NCI-H1092 treated with DMSO at 0.1 percent for 48 hours (cell line): Measurements from ENCODE around the gene UBR4.
"Not testable (repeated sequence)": the region's sequence is repeated elsewhere in the genome, so short reads cannot be mapped to it uniquely, and the experiment has no call there.

Experiments used
- DNase-seq: peaks from one replicate; lab custom pipeline; 2025; lab: John Stamatoyannopoulos, UW

The UBR4 gene

DNA sequence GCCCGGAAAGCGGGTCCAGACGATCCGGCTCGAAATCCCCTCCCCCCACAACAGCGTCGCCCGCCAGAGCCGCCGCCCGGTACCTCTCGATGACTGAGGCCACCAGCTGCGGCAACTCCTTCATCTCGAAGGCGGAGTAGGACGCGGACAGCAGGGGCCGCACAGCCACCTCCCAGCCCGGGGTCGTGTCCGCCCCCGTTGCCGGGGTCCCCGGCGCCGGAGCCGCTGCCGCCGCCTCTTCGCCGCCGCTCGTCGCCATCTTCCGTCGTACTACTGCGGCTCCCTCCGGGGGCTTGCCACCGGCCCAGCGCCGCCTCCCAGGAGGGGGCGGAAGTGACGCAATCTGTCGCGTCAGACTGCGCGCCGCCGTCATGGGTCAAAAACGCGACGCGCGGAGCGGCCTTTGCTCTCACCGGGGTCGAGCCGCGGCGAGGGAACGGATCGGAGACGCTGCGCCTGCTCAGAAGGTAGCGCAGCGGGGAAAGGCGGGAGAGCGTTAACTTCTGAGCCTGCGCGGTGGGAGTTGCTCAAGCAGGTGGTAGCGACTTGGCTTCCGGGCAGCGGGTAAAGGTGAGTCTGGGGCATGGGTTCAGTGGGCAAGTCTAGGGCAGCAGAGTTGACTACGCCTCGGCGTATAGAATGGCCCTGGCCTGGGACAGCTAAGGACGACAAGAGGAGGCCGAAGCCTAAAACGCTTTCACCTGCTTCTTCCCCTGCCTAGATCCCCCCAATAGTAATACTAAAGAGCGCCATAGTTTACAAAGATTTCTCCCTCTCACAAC is at the start of gene UBR4:
Gene UBR4, minus strand, starts transcription at position 277 of the 782 bp plus-strand sequence. Its CDS starts 18 bp downstream, at position 259.
- peak; percentile 98 for DNase-seq

DNA sequence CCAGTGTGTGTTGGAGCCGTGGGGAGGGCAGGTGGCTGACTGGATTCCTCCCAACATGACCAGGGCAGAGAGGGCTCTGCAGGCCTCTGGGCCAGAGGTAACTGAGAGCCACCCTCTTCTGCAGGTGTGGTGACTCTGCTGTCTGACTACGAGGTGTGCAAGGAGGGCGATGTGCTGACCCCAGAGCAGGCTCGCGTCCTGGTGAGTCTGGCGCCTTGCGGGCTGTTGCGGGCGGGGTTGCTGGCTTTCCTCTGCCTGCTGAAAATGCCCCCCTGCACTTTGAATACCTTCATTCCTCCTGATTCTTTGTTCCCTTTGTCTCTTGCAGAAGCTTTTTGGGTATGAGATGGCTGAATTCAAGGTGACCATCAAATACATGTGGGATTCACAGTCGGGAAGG is 48.3 kb upstream of the UBR4 start:
- DNase-seq, result no peak

DNA sequence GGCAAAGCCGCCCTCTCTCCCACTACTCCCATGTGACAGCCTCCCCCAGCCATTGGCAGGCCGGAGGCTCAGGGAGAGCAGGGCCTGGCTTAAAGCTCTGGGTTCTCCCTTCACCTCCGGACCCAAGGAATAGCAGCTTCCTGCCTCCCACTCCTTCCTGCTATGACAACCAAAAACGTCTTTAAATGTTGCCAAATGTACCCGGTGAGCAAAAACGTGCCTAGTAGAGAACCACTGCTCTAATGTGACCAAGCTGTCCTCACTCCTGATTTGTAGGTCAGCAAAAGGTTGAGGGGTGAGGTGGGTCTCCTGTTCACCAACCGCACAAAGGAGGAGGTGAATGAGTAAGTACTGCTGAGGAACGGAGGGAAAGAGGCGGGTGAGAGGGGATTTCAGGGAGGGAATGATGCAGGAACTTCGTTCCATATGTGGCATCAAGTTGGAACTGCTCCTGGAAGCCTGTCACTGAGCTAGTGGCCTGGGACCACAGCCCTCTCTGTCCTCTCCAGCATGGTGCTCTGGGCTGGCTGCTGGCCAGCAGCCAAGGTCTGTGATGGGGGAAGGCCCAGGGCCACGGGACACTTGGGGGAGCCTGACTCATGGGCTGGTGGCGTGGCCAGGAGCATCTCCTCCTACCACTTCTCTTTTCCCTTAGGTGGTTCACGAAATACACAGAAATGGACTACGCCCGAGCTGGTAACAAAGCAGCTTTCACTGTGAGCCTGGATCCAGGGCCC is 47.3 kb upstream of the UBR4 start:
- no peak for DNase-seq

DNA sequence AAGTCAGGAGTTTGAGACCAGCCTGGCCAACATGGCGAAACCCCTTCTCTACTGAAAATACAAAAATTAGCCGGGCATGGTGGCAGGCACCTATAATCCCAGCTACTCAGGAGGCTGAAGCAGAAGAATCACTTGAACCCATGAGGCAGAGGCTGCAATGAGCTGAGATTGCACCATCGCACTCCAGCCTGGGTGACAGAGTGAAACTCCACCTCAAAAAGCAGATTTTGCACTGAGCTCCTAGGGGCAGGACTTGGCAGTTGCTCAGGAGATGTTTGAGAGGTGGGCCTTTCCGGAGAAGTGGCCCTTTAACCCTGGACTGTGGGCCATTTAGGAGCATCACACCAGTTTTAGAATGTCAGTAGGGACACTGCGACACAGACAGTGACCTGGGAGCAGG is 46.2 kb upstream of the UBR4 start:
- not testable (repeated sequence) for DNase-seq

DNA sequence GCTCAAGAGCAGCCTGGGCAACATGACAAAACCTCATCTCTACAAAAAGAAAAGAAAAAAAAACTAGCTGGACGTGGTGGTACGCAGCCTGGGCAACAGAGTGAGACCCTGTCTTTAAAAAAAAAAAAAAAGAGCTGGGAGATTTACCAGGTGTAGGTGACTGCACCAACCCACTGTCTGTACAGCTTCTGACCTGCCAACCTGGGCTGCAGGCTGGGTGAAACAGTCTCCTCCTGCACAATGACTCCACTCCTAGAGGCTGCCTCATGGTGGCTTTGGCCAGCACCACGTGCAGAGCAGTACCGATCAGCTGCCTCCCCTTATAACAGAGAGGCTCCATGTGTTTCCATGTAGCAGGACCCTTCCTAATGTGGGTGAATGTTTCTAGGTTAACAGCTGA is 45.2 kb upstream of the UBR4 start:
- DNase-seq, result no peak

DNA sequence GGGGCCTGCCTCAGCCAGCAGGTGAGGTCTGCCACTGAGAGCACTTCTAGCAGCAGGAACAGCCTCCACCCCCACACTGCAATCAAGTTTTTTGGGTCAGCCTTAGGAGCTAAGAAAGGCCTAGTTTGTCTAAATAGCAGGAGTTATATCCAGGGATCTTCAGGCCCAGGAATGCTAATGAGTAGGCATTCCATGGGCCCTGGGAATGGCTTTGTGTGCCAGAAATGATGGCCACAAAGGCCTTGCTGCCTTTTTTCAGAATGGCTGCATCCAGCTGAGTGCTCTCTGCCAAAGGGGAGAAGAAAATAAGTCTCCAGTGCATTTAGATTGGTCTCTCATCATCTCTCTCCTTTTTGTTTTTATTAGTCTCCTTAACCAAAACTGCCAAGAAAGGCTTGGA is 44.4 kb upstream of the UBR4 start:
- DNase-seq, result no peak

DNA sequence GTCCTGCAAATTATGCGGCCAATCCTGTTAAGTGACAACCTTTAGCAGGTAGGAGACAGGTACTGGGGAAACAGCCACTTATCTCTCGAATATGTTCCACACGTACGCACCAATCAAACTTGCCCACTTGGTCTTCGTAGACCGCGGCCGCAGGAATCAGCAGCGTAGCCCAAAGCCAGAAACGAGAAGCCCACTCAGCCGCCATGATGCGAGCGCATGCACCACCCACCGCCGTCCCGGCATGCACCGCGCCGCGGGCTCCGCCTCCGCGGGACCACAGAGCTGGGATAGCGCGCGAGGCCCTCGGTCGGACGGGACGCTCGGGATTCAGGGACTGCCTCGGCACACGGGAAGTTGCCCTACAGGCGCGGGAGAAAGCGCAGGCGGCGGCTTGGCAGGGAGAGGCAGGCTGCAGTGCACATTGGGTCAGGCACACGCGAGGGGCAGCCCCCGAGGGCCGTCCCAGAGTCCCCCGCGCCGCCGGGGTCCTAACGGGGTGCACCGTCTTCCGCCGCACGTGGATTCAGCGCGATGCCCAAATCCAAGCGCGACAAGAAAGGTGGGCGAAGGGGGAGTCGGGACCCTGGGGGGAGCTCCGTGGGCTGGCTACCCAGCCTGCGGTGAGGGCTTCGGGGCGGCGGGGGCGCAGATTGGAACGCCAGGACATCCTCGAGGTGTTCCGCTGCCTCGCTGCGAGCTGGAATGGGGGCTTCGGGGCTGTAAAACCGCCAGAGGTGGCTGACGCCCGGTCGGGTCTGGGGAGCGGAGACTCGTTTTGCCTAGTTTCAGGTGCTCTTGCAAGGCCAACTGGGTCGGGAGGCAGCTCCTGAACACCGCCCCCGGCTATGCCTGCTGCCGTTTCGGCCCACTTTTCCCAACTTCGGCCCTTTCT is 41.5 kb upstream of the UBR4 start, which contains the start of the genes EMC1 and MRTO4:
Gene EMC1, minus strand, starts transcription at position 220 of the 892 bp plus-strand sequence. Its CDS starts 15 bp downstream, at position 205.
Gene MRTO4, plus strand, starts transcription at position 501 of the 892 bp plus-strand sequence. Its CDS starts 31 bp downstream, at position 532.
- peak; percentile 87 for DNase-seq

DNA sequence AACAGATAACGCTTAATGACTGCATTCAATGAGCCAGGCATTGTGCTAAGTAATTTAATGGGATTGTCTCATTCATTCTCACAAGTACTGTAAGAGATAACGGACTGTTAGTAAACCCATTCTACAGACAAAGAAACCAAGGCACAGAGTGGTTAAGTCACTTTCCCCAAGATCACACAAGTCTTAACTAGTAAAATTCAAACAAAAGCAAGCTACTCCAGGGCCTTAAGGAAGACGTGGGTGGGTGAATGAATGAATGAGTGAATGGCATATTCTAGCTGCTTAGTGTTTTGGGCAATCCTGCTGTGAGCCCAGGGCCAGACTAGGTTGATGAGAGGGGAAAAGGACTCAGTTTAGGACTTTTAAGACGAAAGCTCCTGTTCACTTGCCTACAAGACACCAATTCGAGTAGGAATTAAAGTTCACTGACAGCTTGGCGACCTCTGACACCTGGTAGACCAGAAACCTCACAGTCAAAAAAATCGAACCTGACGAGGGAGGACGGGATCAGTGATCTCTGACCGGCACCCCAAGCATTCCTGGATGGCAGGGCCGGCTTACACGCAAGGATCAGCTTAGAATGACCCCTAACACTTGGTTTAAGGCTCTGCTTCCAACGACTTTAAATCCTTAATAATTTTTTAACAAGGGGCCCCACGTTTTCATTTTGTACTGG is 40.7 kb upstream of the UBR4 start:
- no peak for DNase-seq

DNA sequence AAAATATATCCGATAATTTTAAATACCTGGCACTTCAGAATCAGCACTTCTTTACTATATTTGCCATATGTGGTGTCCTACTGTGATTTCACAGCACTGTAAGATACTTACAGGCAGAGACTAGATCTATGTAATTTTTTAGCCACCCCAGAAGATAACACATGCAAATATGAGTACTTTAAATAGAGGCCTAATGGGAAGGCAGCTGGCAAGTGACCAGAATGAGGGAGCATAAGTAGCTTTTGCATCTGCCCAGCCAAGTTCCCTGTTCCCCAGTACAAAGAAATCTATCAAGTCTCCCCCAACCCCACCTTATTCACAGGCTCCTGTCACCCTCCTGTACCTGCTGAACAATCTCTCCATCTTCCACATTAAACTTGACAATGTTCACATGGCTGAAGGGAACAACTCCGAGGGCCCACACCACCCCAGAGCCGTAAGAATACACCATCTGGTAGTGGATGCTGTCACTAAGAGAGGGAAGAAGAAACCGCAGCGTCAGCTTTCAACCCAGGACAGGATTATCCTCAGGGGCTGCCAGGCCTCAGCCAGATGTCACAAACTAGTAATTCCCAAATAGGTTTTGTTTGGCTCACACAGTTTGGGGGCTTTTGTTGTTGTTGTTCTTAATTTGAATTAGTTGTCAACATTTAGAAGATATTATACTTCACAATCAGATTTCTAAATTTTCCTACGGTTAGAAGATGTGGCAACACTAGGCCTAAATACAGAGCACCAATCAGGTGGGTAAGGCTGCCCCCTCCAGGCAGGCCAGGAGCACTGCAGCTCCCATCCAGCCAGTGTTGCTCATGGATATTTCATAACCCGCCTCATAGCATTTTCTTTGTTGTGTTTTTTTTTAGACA is 30.8 kb upstream of the UBR4 start:
- peak; percentile 20 for DNase-seq

DNA sequence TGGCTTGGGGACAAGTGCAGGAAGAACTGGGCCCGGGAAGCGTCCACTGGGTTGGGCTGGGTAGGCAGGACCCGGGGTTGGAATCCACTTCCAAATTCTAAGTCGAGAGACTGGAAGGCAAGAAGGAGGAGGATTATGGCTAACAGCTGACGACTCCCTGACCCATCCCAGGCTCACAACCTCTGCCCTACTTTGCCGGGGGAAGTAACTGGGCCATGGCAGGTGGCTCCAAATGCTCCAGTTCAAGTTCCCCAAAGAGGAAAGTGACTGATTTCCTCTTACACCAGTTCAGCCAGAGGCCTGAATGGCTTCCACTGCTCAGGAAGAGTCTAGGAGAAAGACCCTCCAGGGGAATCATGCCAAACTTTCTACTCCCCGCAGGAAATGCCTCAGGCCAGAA is 29.8 kb upstream of the UBR4 start:
- no peak for DNase-seq

DNA sequence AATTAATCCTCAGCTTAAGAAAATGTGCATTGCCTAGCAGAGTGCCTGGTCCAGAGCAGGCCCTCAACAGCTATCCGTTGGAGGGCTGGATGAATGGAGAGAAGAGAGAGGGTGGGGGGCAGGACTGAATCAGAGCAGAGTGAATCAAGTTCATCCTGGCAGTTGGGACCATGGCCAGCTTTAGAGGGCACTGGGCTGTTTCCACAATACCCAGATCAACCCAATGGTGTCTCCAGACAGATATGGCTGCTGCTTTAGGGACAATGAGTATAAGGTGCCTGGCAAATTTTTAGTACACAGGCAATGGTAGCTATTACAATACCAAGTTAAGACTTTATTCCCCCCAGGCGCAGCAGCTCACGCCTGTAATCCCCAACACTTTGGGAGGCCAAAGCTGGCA is 24.2 kb upstream of the UBR4 start:
- no peak for DNase-seq

DNA sequence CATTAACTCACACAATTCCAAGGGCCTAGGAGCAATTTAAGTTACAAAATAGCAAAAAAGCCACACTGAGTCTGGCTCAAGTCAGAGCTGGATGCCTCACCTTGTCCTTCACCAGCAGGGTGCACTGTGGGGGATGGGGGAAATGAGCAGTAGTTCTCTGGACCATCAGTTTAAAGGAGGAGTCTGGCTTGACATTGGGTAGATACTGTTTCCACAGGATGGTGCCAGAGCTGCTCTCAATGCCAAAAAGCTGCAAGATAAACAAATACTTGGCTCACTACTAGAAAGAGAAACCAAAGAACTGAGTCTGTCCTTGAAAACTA is 22.4 kb upstream of the UBR4 start:
- no peak for DNase-seq

DNA sequence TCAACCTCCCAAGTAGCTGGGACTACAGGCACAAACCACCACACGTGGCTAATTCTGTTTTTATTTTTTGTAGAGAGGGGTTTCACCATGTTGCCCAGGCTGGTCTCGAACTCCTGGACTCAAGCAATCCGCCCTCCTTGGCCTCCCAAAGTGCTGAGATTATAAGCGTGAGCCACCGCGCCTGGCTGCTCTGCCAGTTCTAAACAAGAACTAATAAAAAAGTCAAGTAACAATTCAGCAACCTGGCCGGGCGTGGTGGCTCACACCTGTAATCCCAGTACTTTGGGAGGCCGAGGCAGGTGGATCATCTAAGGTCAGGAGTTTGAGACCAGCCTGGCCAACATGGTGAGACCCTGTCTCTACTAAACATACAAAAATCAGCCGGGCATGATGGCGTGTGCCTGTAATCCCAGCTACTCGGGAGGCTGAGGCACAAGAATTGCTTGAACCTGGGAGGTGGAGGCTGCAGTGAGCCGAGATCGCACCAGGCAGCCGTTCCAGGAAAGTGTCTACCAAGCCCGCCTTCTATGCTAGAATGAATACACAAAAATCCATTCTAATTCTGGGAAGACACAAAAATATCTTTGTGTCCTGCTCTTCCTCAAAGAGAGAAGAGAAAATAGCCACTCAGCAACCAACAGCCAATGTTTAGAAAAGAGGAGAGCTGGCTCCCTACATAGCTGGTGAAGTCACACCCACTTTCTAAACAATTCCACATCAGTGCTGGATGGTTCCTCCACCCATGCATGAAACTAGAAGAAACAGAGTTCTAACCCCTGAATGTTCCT is 21.9 kb upstream of the UBR4 start:
- not testable (repeated sequence) for DNase-seq

DNA sequence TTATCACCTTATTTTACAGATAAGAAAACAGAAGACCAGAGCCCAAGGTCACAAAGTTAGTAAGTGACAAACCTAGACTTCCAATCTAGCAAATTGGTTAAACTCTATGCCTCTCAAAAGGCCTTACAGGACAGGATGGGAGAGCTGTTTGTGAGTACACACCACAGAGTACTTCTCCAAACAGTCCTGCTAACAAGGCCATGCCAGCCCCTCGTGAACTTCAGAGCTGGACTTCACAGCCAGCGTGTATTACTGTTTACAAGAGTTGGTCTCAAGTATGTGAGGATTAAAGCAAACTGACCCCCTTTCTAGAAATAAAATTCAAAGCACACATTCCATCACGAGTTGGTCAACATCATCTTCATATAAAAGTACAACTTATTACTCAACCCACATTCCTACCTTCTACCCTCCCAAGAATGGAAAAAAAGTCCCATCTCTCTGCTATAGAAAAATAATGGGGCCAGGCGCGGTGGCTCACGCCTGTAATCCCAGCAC is 19.8 kb upstream of the UBR4 start:
- DNase-seq, result no peak

DNA sequence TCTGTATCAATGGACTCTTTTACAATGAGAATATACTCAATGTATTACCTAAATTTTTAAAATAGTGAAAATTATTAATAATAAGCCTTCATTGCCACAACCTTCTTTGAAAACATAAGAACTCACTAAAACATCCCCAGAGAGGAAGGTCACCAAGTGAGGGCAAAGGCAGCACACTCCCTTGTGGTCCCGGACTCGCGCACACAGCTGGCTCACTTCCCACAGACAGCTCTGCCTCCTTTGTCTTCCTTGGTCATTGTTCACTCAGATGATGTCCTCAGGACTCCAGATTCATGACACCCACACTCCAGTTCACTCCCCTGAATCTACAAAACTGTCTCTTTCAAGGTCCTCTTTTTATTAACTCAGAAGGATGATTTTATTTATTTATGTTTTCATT is 19.2 kb upstream of the UBR4 start:
- no peak for DNase-seq

DNA sequence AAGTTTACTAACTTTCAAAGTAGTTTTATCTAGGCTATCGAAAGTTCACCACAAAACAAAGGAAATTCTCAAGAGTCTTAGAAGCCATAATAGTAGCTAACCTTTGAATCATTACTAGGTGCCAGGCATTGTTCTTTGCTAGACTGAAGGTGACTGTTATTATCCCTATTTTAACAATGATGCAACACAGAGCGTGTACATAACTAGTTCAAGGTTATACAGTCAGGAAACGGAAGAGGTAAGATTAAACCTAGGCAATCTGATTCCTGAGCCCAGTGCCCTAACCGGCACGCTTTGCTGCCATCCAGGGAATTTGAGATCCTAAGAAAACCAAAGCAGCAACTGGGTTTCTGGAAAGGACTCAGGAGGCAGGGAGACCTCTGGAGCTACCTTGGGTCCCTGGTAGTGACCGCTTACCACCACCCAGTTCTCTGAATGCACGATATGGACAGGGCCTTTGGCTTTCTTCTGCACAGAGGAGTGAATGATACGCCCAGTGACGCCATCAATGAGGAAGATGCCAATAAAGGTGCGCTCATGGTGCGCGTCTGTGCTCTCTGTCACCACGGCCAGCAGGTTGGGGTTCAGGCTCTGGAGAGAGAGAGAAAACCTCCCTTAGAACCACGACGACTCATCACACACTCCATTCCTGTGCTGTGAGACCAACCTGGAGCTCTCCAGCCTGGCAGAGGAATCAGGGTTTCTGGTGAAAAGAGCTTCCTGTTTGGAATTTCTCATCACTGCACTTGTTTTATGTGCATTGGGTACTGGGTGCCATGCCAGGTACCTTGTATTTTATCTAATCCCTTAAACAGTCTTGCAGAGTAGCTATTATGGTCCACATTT is 13.1 kb upstream of the UBR4 start:
- no peak for DNase-seq

DNA sequence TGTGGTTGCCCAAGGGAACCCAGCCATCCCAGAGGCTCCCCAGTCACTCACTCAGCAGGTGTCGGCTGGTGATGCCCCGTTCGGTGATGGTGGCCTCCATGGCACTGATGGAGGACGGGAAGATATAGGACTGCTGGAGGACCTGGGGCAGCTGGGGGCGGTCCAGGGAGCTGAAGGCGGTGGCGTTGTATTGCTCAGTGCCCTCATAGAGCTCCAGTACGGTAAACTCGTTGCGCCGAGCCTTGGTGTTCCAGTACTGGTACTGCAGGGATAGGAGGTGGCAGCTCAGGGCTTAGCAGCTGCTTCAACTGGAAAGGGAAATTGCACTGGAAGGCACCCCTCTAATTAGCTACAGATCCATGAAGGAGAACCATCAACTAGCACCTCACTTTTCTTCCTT is 12.5 kb upstream of the UBR4 start:
- no peak for DNase-seq

DNA sequence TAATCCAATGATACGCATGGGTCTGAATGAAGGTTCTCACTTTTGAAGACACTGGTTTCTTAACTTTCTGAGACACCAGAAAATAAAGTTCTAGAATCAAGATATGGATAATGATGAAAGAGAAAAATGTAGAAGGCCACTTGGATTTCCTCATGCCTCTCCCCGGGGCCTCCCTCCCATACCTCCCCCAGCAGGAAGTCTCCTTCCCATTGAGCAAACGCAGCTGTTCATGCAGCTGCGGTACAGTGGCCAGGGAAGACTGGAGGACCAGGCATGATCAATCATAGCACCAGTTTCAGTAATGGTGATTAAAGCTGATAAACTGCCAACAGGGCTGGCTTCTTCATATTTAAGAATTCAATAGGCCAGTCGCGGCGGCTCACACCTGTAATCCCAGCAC is 10.9 kb upstream of the UBR4 start:
- no peak for DNase-seq
